Left ventricle myocardium inferior (tissue), 1 donor: Measurements from ENCODE around the gene ULBP1. TPM values are rescaled to one million over a fixed set of nuclear protein-coding genes. Genes with fewer than 3 reads are reported as not detected.
"Not testable (repeated sequence)": the region's sequence is repeated elsewhere in the genome, so short reads cannot be mapped to it uniquely, and the experiment has no call there.

Experiments used
- DNase-seq: peaks from one replicate; pipeline ENCODE4 v3.0.0-alpha.2; 2020
- H3K27ac ChIP-seq: fragments of 200-600 bp; replicated peaks from 2 replicates; pipeline ENCODE4 v1.8.0; 2021
- H3K27me3 ChIP-seq: fragments of 200-600 bp; 2 replicates; pipeline ENCODE4 v1.8.0; 2021; ENCODE audit warnings: low read depth
- H3K36me3 ChIP-seq: fragments of 200-600 bp; 2 replicates; pipeline ENCODE4 v1.8.0; 2021
- H3K4me1 ChIP-seq: fragments of 200-600 bp; 2 replicates; pipeline ENCODE4 v1.8.0; 2021
- H3K4me3 ChIP-seq: fragments of 200-600 bp; 2 replicates; pipeline ENCODE4 v1.8.0; 2021; ENCODE audit warnings: mild to moderate bottlenecking, moderate library complexity
- H3K9me3 ChIP-seq: fragments of 200-600 bp; replicated peaks from 2 replicates; pipeline ENCODE4 v1.8.0; 2021
- CTCF ChIP-seq: fragments of 200-600 bp; IDR thresholded peaks from 2 replicates; pipeline ENCODE4 v1.8.0; 2021; ENCODE audit warnings: antibody characterized with exemption, mild to moderate bottlenecking, borderline replicate concordance
- intact Hi-C: fragments of 100-400 bp; cut with micrococcal nuclease; formaldehyde crosslinking; loops from one replicate; pipeline ENCODE4 v1.11.0; 2022
- total RNA-seq: library from RNA; stranded (reverse); fragmentation: NEBNext Ultra II Directional; extraction: Animal tissue kit (Norgen Biotek cat#: 25700); gene quantifications from one replicate; pipeline ENCODE4 v1.2.1, GENCODE V29; 2021
- donor health status: DM: no; HTN: yes; CAD: no; lungs with severe emphysema.

ULBP1 gene
- total RNA-seq, 1 donor from 2014 or later = 0.38 TPM

- peaks cover 98% of the 10 kb centered on the region for H3K27me3 ChIP-seq
- H3K36me3 ChIP-seq, H3K9me3 ChIP-seq, intact Hi-C loops, H3K4me3 ChIP-seq, DNase-seq, H3K4me1 ChIP-seq, H3K27ac ChIP-seq: not testable (repeated sequence)
These were observed 8.0 kb upstream of the ULBP1 start for GRCh38 chr6:149955654-149956317.

- H3K4me3 ChIP-seq, H3K27ac ChIP-seq, H3K36me3 ChIP-seq, intact Hi-C loops, DNase-seq, H3K9me3 ChIP-seq: not testable (repeated sequence)
- Histone ChIP-seq H3K4me1 (peaks cover 11% of the 10 kb centered on the region), H3K27me3 (peaks cover 98% of the 10 kb centered on the region)
These were observed 5.6 kb upstream of the ULBP1 start for GRCh38 chr6:149958124-149958523.

GRCh38 chr6:149959806-149960205 lies 3.9 kb upstream of the ULBP1 start:
- H3K36me3 ChIP-seq, DNase-seq, H3K4me3 ChIP-seq, H3K9me3 ChIP-seq, intact Hi-C loops, H3K27ac ChIP-seq: not testable (repeated sequence)
- Histone ChIP-seq H3K4me1 (peaks cover 20% of the 10 kb centered on the region), H3K27me3 (peaks cover 98% of the 10 kb centered on the region)

GRCh38 chr6:149960488-149960887 lies 3.3 kb upstream of the ULBP1 start:
- intact Hi-C loops = no loop called here
- no peaks in the 10 kb centered on the region for H3K36me3 ChIP-seq
- H3K4me3 ChIP-seq = no peak overlapping the region
- H3K4me1 ChIP-seq = peaks cover 27% of the 10 kb centered on the region
- H3K9me3 ChIP-seq = no peaks in the 10 kb centered on the region
- no peak overlapping the region for H3K27ac ChIP-seq
- no peak for TF ChIP-seq CTCF
- DNase-seq = no peak
- peaks cover 98% of the 10 kb centered on the region for H3K27me3 ChIP-seq

GRCh38 chr6:149961728-149962425 lies 1.9 kb upstream of the ULBP1 start:
- H3K27me3 ChIP-seq = peaks cover 96% of the 10 kb centered on the region
- intact Hi-C loops = no loop called here
- DNase-seq = no peak
- peaks cover 28% of the 10 kb centered on the region for H3K4me1 ChIP-seq
- no peak overlapping the region for H3K27ac ChIP-seq
- H3K4me3 ChIP-seq = no peak overlapping the region
- H3K36me3 ChIP-seq = no peaks in the 10 kb centered on the region
- H3K9me3 ChIP-seq = no peaks in the 10 kb centered on the region
- TF ChIP-seq CTCF = peak; percentile 13

GRCh38 chr6:149962461-149963211 lies 1.1 kb upstream of the ULBP1 start:
- Histone ChIP-seq H3K4me3 (peak overlapping the region; percentile 69), H3K27ac (no peak overlapping the region), H3K36me3 (no peaks in the 10 kb centered on the region), H3K4me1 (peaks cover 28% of the 10 kb centered on the region), H3K27me3 (peaks cover 96% of the 10 kb centered on the region), H3K9me3 (no peaks in the 10 kb centered on the region)
- DNase-seq = no peak
- intact Hi-C loops = no loop called here
- TF ChIP-seq CTCF = no peak

GRCh38 chr6:149963212-149963461 lies 606 bp upstream of the ULBP1 start:
- intact Hi-C loops = no loop called here
- Histone ChIP-seq H3K27ac (peak overlapping the region; percentile 16), H3K4me1 (peaks cover 28% of the 10 kb centered on the region), H3K4me3 (peak overlapping the region; percentile 69), H3K36me3 (no peaks in the 10 kb centered on the region), H3K9me3 (no peaks in the 10 kb centered on the region), H3K27me3 (peaks cover 96% of the 10 kb centered on the region)
- TF ChIP-seq CTCF = no peak
- no peak for DNase-seq
